ENCODE results near the gene KSR2.

KSR2 gene

GRCh38 chr12:117685110-117685926 lies 283.5 kb downstream of the KSR2 start:
- Histone ChIP-seq H3K36me3 (replicated peaks) (no peaks in the 10 kb centered on the region), H3K27me3 (replicated peaks) (no peaks in the 10 kb centered on the region), H3K27ac (peak overlapping the region; percentile 29), H3K4me3 (ENCODE audit: low read depth, low read length) (no peak overlapping the region)
- TF ChIP-seq CTCF (IDR thresholded peaks at IDR 0.05; ENCODE audit: low read depth, low read length, missing control alignments): no peak
- peak; percentile 17 for DNase-seq
- in situ Hi-C loops (cut with HindIII; ENCODE audit: low pct_ligation_motif_present, low sequenced_read_pairs): no loop called here

- no peak overlapping the region for H3K27ac ChIP-seq
- DNase-seq: no peak
Measured at GRCh38 chr12:117684471-117684870, 284.3 kb downstream of the KSR2 start.

GRCh38 chr12:117680312-117680711 lies 288.5 kb downstream of the KSR2 start:
- no peak for TF ChIP-seq CTCF (IDR thresholded peaks at IDR 0.05; ENCODE audit: low read depth, low read length, missing control alignments)
- DNase-seq: no peak
- Histone ChIP-seq H3K27ac (no peak overlapping the region), H3K27me3 (replicated peaks) (no peaks in the 10 kb centered on the region), H3K36me3 (replicated peaks) (no peaks in the 10 kb centered on the region), H3K4me3 (ENCODE audit: low read depth, low read length) (no peak overlapping the region)
- in situ Hi-C loops (cut with HindIII; ENCODE audit: low pct_ligation_motif_present, low sequenced_read_pairs): no loop called here

More at GRCh38 chr12:117684471-117684870, 284.3 kb downstream of the KSR2 start:
- Histone ChIP-seq H3K4me3 (ENCODE audit: low read depth, low read length) (no peak overlapping the region), H3K27me3 (replicated peaks) (no peaks in the 10 kb centered on the region), H3K36me3 (replicated peaks) (no peaks in the 10 kb centered on the region)
- TF ChIP-seq CTCF (IDR thresholded peaks at IDR 0.05; ENCODE audit: low read depth, low read length, missing control alignments): no peak
- in situ Hi-C loops (cut with HindIII; ENCODE audit: low pct_ligation_motif_present, low sequenced_read_pairs): no loop called here

- no peak for DNase-seq
- TF ChIP-seq CTCF (IDR thresholded peaks at IDR 0.05; ENCODE audit: low read depth, low read length, missing control alignments): no peak
- in situ Hi-C loops (cut with HindIII; ENCODE audit: low pct_ligation_motif_present, low sequenced_read_pairs): no loop called here
- Histone ChIP-seq H3K27ac (no peak overlapping the region), H3K27me3 (replicated peaks) (no peaks in the 10 kb centered on the region), H3K36me3 (replicated peaks) (no peaks in the 10 kb centered on the region), H3K4me3 (ENCODE audit: low read depth, low read length) (no peak overlapping the region)
Measured at GRCh38 chr12:117679776-117680175, 289.0 kb downstream of the KSR2 start.

- no peak for TF ChIP-seq CTCF (IDR thresholded peaks at IDR 0.05; ENCODE audit: low read depth, low read length, missing control alignments)
Measured at GRCh38 chr12:117674763-117675162, 294.0 kb downstream of the KSR2 start.

GRCh38 chr12:117674313-117674712 lies 294.5 kb downstream of the KSR2 start:
- in situ Hi-C loops (cut with HindIII; ENCODE audit: low pct_ligation_motif_present, low sequenced_read_pairs): no loop called here
- no peaks in the 10 kb centered on the region for H3K27me3 ChIP-seq (replicated peaks)
- TF ChIP-seq CTCF (IDR thresholded peaks at IDR 0.05; ENCODE audit: low read depth, low read length, missing control alignments): no peak

More at GRCh38 chr12:117674763-117675162, 294.0 kb downstream of the KSR2 start:
- DNase-seq: no peak
- no peaks in the 10 kb centered on the region for H3K27me3 ChIP-seq (replicated peaks)
- H3K27ac ChIP-seq: no peak overlapping the region
- H3K36me3 ChIP-seq (replicated peaks): no peaks in the 10 kb centered on the region
- in situ Hi-C loops (cut with HindIII; ENCODE audit: low pct_ligation_motif_present, low sequenced_read_pairs): no loop called here
- H3K4me3 ChIP-seq (ENCODE audit: low read depth, low read length): no peak overlapping the region

More at GRCh38 chr12:117674313-117674712, 294.5 kb downstream of the KSR2 start:
- H3K36me3 ChIP-seq (replicated peaks): no peaks in the 10 kb centered on the region
- no peak overlapping the region for H3K27ac ChIP-seq
- no peak overlapping the region for H3K4me3 ChIP-seq (ENCODE audit: low read depth, low read length)
- DNase-seq: no peak

Measured in brain microvascular endothelial cell (primary cell).